ENCODE measurements around the gene TAS2R7. TPM values are rescaled to one million over a fixed set of nuclear protein-coding genes. Genes with fewer than 3 reads are reported as not detected.

TAS2R7 gene
- total and polyA plus RNA-seq, 2 of the 4 experiments (the other 2 are of a cell fraction) = not detected

- Histone ChIP-seq H3K18ac (ENCODE audit: low read depth, low read length) (no peak overlapping the region), H3K9me1 (ENCODE audit: insufficient read depth, low read length) (no peaks in the 10 kb centered on the region), H3K23ac (ENCODE audit: low read depth, low read length) (no peak overlapping the region), H2AK9ac (replicated peaks; ENCODE audit: low read depth, low read length, poor library complexity) (no peak overlapping the region), H3K56ac (ENCODE audit: extremely low read depth, insufficient read depth, low read length) (no peak overlapping the region), H3K4me3 (ENCODE audit: insufficient read depth, low read depth, low read length) (no peak overlapping the region), H3K4ac (ENCODE audit: low read depth, low read length) (no peak overlapping the region), H3K36me3 (ENCODE audit: control insufficient read depth, insufficient read depth, low read length) (no peaks in the 10 kb centered on the region), H2BK5ac (ENCODE audit: low read depth, low read length, poor library complexity, severe bottlenecking) (no peak overlapping the region), H4K91ac (ENCODE audit: insufficient read depth, low read depth, low read length) (no peak overlapping the region), H2AK5ac (ENCODE audit: low read depth, low read length) (no peak overlapping the region), H3K27me3 (ENCODE audit: control insufficient read depth, insufficient read depth, low read length) (no peaks in the 10 kb centered on the region; the same call in 1 of the 2 replicates), H3K9me3 (ENCODE audit: control insufficient read depth, insufficient read depth, low read length) (no peaks in the 10 kb centered on the region), H3K14ac (replicated peaks; ENCODE audit: low read depth, low read length) (no peak overlapping the region), H3K27ac (ENCODE audit: insufficient read depth, low read length) (no peak overlapping the region), H2BK20ac (ENCODE audit: low read depth, low read length) (no peak overlapping the region), H4K20me1 (ENCODE audit: insufficient read depth, low read length) (no peaks in the 10 kb centered on the region), H2BK120ac (ENCODE audit: low read depth, low read length) (no peak overlapping the region), H2BK15ac (ENCODE audit: low read depth, low read length) (no peak overlapping the region), H3K79me1 (ENCODE audit: low read depth in 1 of 2, low read length in 2 of 2) (no peaks in the 10 kb centered on the region), H3K4me1 (ENCODE audit: control insufficient read depth, insufficient read depth, low read length) (no peaks in the 10 kb centered on the region), H3K4me2 (ENCODE audit: low read depth, low read length) (no peak overlapping the region), H4K8ac (ENCODE audit: low read depth in 2 of 2, low read length in 2 of 2) (no peak overlapping the region), H3K9ac (ENCODE audit: low read depth, low read length) (no peak overlapping the region), H4K5ac (ENCODE audit: low read depth, low read length) (no peak overlapping the region), H2AFZ (replicated peaks; ENCODE audit: low read length, poor library complexity) (no peak overlapping the region)
- no peak for TF ChIP-seq RAD21 (IDR thresholded peaks at IDR 0.05; ENCODE audit: low read length)
- TF ChIP-seq POLR2A (IDR thresholded peaks at IDR 0.05; ENCODE audit: low read depth, low read length) = no peak
- no peak for TF ChIP-seq CEBPB (IDR thresholded peaks at IDR 0.05; ENCODE audit: low read depth, low read length)
- TF ChIP-seq MAZ (IDR thresholded peaks at IDR 0.05; ENCODE audit: borderline replicate concordance, low read depth, low read length) = no peak
- in situ Hi-C loops (cut with MboI; ENCODE audit: low sequenced_read_pairs) = no loop called here
- intact Hi-C loops (cut with micrococcal nuclease) = no loop called here
- no TSS peak for BruUV-seq (replicated peaks)
- POLR2A ChIA-PET (ENCODE audit: unreplicated experiment) = no interaction called here
- dilution Hi-C loops (cut with HindIII; ENCODE audit: low sequenced_read_pairs, unreplicated experiment) = no loop called here
- CTCF ChIA-PET = no interaction called here
- no peak for DNase-seq
- WGBS, 2 experiments (ENCODE audit: extremely low coverage in 2 of 2, insufficient read length in 1 of 2) = no CpG with 5 or more reads among the region's 3 CpGs
- ATAC-seq (ENCODE audit: low read depth) = no peak
These were observed 9.6 kb upstream of the TAS2R7 start for GRCh38 chr12:10811883-10812536.
